GM19025 (cell line): Measurements from ENCODE around the gene DTNBP1.

ENCODE experiments used
- ATAC-seq: cut with Tn5 transposase; IDR thresholded peaks from one replicate; pipeline ENCODE4 v1.9.1; 2021; ENCODE audit warnings: mild to moderate bottlenecking, low read depth, moderate library complexity; ENCODE audit not compliant: unreplicated experiment

The DTNBP1 gene

DNA sequence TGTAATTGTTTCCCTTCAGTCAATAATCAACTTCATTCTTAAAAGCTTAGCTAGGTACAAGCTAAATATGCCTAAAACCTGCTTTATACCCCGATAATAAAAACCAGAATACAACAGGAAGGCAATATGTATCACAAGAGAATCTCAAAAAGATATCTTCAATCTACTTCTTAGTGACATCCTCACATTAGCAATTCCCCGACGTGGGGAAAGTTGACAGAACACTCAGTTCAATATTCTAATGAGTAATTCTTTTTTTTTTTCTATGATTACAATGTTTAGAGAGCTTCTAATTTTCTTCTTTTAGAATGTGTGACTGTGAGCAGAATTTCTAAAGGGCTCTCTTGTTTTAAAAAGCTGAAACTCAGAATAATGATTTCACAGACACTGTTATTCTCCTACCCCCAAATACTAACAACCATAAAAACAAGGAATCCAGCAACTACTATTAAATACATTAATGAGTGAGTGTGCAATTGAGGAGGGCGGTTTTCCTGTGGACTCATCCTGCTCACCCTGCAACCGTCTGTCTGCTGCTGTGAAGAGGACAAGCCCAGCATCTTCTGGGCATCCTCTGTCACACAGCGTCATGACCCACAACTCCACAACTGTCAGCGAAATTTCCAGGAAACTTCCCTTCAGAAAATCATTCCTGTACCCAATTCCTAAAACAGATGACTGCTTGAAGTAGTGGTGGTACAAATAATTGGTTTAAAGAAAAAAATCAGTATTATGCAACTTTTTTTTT lies 68.1 kb downstream of the DTNBP1 start:
- ATAC-seq, result no peak

DNA sequence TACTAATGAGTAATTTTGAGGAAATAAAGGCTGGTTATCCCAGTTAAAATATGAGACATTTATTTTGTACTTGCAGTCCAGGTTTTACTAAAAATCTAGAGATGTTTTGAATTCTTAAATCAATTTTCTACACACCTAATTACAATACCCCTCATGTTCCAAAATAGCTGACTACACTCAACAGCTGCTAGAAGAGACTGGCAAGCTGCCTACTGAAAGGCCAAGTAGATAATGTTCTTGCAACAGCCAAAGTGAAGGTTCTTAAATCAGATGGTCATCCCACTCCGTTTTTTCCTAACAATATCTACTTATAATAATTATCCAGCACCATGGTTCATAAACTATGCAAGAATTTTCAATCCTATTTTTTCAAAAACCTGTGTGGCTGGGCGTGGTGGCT lies 69.0 kb downstream of the DTNBP1 start:
- ATAC-seq, result no peak

DNA sequence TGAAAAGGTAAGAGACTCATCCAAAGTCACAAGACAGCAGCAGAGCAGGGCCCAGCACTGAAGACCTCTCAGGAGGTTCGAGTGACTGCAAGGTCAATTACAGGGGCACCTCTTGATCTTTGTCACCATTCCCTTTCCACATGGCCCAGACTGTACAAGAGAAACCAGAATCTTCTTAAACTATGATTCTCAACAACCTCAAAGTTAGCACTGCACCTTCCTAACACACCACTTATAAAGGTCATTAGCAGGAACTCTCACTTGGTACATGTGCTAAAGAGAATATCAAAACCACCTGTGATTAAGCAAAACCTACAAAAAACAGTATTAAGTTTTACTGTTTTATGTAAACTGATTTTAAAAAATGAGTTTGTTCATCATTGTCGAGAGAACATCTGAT lies 70.2 kb downstream of the DTNBP1 start:
- ATAC-seq, result no peak

DNA sequence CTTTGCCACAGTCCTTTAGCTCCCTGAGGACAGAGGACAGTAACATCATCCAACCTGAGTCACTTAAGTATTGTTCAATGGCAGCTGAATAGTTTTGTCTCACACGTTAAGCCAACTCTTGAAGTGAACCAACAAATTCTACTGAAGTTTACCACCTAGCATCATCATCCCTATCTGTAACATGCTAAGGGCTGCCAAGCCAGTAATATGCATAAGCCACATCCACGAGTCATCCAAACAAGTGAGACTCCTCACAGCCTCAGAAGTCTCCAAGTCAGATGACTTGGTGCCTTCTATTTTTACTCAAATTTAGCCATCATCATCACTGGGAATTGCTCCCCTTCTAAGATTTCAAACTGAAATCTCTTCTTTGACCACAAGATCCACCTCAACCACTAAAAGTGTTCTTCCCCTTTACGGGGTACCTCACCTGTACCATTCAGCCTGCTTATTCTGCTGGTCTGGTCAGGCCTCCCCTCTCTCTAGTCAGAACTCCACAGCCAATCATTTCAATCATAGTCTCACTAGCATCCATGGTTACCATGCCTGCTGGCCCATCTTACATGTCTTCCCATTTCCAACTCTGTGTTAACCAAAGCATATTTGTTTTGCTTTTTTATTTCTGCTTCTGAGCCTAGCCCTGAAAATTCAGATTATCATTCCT lies 73.7 kb downstream of the DTNBP1 start:
- no peak for ATAC-seq

DNA sequence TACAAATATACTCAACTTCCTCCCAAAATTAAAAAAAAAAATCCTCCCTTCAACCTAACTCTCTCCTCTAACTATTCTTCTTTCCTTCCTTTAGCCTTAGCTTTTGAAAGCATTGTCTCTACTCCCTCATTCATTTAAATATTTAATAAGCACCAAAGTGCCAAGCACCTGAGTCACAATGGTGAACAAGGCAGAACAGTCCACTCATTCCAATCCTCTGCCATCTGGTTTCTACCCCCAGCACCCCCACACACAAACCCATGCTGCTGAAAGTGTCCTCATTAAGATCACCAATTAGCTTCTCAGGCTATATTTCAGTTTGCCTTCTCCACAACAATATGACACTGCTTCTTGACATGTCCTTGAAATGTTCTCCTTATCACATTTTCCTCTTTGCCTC lies 76.3 kb downstream of the DTNBP1 start:
- no peak for ATAC-seq

DNA sequence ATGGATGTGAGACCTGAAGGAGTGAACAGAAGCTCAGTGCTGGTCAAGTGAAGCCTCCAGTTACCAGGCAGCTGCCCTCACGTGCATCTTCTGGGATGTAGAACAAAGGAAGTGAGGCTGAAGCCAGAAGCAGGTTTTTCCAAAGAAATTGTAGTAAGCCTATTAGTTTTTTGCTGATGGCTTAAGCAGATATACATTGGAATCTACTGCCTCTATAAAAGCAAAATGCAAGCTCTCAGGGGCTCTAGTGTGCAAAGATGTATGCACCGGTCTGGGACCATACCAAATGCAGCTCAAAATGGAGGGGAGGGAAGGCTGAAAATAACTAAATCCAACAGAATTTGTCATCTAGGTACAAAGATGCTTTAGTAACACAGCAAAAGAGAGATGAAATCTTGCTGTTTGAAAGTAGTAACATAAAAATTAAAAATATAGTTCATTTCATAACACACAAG lies 77.0 kb downstream of the DTNBP1 start:
- ATAC-seq, result no peak

DNA sequence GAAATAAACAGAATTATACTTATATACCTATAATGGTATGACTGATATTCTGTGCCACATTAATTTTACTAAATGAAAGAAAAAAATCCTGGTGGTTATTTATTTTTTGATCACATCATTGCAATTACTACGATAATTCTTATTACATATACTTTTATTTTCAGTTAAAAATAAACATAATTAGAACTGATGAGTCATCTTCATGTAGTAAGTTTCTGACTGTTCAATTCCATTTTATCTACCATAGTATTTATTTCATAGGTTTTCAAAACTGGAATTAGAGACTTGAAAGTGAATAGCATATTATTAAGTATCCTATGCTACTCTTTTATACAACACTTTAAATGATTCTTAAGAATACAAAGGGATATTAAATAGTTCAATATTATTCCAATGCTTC lies 80.3 kb downstream of the DTNBP1 start:
- no peak for ATAC-seq

DNA sequence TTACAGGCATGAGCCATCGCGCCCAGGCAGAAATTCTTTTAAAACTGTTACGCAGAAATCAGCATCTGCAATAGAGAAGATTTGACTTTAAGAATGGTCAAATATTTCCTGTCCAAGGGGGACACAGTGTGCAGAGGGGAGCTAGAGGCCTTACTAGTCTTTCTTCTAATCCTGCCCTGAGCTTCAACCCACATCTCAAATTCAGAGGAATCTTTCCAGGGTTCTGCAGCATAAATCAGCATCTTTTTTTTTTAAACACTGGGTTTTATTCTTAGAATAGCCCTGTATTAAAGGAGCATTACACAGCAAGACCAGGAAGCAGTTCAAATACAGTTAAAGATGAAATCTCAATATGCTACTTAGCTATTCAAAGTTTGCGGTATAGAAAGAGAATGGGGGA lies 81.1 kb downstream of the DTNBP1 start:
- ATAC-seq, result no peak

DNA sequence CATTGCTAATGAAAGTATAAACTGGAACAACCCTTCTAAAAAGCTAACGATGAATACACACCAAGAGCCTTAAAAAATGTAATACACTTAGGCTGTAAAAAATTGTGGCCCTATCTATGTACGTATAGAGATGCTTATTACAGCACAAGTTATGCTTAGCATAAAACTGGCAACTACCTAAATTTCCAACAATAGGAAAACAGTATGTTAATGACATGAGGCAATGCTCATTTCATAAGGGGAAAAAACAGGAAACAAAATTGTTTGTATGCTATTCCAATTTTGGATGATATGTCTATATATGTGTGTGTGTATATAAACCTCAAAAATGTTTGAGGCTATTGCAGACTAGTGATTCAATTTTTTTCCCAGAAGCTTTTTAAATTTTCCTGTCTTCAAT lies 82.5 kb downstream of the DTNBP1 start:
- ATAC-seq, result no peak

DNA sequence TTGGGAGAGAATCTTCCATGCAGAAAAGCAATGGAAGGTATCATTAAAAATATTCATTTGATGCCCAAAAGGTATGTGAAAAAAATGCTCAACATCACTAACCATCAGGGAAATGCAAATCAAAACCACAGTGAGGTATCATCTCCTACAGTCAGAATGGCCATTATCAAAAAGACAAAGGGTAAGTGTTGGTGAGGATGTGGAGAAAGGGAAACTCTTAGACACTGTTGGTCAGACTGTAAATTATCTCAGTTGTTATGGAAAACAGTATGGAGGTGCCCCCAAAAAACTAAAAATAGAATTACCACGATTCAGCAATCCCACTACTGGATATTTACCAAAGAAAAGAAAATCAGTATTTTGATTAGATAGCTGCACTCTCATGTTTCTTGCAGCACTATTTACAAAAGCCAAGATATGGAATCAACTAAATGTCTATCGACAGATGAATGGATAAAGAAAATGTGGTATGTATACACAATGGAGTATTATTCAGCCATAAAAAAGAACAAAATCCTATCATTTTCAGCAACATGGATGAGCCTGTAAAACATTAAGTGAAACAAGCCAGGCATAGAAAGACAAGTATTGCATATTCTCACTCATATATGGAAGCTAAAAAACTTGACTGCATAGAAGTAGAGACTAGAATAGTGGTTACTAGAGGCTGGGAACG lies 84.0 kb downstream of the DTNBP1 start:
- no peak for ATAC-seq

DNA sequence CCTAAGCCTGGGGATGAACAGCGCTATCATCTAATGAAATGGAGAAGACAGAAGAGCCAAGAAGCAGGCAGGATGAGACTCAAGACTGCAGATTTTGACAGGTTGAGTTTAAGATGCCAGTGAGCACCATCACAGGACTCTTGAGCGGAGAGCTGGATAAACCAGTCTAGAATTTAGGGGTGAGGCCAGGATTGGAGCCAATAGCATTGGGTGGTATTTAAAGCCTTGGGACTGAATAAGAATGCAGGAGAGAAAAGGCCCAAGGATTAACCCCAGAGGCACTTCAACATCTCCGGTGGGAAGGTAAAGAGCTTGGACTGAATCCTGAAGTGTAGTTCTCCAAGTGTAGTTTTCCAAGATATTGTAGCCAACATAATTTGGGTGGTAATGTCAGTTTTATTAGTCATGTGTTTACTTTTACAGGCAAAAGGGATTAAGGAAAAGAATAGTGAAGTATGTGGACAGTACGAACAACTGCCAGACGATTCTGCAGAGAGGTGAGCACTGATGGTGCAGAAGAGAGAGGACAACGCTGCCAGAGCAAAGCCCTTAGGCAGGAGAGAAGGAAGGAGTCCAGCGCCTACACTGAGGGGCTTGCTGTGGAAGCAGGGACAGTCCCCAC lies 85.2 kb downstream of the DTNBP1 start:
- no peak for ATAC-seq

DNA sequence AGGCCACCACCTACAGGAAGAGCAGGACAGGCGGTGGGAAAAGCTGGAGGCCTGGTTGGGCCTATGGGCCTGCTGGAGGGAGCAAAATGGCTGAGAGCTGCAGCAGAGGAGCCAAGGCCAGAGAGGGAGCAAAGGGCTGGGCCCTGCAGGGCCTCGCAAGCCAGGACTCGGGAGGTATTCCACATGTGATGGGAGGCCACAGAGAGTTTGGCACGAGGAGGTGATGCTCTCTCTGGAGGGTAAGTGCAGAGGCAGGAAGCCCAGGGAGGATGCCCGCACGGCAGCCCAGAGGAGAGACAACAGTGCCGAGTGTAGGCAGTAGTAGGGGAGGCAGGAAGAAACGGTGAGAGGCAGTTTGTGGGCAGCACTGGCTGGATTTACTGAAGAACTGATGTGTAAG lies 85.7 kb downstream of the DTNBP1 start:
- ATAC-seq, result no peak

DNA sequence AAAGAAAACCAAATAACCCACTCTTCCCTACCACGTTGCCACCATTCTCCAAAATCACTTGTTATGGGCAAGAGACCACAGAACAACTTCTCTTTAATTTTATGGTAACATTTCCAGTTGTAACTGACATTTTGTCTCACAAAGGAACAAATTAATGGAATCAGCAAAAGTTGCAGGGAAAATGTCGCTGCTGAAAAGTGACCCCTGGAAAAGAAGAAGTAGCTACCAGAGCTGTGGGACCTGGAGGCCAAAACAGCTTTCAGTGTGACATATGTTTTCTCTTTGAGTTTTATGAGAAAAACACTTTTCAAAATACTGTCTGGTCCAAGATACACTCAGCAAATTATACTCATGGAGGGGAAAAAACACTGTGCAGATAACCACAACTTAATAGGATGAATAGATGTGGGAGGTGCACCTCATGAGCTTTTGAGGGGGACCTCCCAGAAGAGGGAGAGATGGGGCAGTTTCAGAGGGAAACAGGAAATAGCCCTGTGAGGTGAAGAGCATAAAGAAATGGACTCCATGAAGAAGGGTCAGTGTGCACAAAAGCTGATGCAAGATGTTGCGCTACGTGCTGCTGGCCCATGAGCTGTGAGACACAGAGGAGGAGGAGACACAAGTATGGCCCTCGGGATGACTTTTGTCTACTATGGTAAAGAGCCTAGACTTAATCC lies 87.3 kb downstream of the DTNBP1 start:
- ATAC-seq, result no peak

DNA sequence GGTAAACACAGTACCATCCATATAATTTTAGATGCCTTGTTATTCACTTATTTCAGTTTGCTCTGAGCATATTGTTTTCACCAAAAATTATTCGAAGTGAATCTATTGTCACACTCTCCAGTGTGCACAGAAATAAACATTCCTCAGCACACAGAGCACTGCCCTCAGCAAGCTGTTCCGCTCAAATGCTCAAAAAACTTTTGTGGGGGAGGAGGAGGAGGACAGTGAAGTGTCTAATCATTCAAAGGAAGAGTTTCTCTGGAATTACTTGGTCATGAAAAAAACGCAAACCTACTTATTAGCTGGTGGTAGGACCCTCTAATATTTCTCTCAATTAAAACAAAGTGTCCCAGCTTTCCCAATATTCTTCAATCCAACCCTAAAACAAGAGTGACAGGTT lies 88.3 kb downstream of the DTNBP1 start:
- ATAC-seq, result no peak

DNA sequence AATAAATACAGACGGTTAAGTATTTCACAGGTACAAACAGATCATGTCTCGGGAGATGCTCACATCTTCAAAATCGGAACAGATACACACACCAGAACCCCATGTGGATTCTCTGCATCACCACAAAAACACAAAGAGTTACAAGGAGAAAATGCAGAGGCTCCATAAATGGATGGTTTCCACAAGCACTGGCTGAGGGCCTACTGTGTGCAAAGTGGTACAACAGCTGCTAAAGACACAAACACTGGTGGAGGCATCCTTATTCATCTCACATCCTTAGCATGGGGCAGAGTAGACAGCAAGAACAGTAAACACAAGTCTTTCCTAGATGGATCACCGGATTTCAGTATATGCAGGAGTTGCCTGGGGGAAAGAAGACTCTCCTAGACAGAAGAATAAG lies 88.8 kb downstream of the DTNBP1 start:
- no peak for ATAC-seq

DNA sequence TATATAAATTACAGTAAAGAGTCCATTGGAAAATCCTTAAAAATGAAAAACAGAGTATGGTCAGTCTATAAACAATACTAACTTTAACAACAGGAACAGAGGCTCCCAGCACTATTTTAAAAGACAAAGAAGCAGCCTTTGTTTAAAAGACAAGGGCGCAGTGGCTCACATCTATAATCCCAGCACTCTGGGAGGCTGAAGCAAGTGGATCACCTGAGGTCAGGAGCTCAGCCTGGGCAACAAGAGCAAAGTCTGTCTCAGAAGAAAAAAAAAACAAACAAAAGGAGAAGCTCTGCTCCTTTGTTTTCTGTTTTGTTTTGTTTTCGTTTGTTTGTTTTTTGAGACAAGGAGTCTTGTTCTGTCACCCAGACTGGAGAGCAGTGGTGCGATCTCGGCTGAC lies 89.4 kb downstream of the DTNBP1 start:
- no peak for ATAC-seq

DNA sequence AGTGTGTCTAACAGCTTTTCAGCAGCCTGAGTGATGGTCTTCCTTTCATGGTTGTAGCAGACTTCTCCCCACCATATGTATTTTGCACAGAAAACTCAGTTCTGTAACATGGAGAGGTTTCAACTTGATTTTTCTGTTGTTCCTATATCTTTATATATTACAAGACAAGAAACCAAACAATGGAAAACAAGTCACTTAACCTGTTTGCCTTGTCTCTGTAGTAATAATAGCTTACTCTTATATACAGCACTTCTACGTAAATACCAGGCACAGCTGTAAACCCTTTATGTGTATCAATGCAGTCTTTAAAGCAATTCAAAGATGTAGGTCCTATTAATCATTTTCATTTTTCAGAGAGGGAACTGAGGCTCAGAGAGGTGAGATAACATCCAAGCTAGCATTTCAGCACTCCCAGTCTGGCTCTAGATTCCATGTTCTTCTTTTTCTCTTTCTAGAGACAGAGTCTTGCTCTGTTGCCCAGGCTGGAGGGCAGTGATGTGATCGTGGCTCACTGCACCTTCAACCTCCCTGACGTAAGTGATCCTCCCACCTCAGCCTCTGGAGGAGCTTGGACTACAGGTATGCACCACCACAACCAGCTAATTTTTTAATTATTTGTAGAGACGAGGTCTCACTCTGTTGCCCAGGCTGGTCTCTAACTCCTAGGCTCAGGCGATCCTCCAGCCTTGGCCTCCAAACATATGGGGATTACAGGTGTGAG lies 90.4 kb downstream of the DTNBP1 start:
- ATAC-seq, result no peak

DNA sequence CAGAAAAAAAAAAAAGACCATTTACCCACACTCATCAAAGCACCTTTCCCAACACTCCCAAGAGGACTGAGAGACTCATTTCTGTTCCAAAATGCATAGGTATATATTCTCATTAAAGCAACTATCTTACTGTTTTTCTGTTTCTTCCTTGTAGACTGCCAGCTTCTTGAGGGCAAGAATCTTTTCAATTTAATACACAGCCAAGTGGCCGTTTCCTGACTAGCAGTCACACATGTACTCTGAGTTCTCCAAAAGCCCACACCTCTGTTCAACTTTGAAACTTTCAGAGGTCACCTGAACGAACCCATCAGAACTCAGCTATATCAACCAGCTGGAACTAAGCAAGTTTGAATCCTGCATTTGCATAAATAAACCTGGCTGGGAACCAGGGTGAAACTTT lies 92.7 kb downstream of the DTNBP1 start:
- ATAC-seq, result no peak

DNA sequence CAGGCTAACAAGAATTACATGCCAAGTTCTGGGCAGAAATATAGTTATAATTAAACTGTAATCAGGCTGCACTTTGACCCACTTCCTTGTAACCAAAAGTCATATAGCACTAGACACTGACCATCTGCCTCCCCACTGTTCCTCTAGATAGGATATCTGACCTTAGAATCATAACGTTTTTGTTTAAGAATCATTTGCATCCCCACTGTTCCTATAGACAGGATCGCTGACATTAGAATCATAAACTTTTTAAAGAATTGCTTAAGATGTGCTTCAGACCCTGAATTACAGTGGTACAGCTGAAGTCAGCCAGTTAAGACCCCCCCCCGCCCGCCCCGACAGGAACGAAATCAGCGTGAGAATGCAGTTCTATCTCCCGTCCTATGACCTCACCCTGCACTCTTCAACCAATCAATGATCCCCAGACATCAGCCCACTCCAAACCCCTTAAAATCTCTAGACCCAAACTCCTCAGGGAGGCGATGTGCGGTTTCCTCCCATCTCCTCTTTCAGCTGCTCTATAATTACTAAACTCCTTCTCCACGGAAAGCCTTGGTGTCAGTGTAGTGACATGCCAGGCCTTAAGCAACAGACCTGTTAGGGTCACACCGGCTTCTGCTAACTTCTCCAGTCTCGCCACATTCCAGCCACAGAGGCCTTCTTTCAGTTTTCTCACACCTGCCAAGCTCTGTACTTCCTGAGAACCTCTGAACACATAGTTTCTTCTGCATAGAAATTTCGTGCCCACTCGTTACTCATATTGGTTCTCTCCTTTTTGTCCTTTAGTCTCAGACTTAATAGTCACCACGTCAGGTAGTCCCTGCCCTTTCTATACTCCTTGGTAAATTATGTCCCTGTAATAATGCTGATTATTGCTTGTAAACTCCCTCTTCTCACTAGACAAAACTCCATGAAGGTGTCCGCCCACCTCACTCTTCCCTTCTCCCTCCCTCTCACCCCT lies 93.5 kb downstream of the DTNBP1 start:
- no peak for ATAC-seq
